Dedifferentiated amniotic fluid mesenchymal stem cell (primary cell): ENCODE measurements around the gene C10orf88.

Experiments
- DNase-seq: peaks from one replicate; pipeline ENCODE4 v3.0.0-alpha.2; 2016; ENCODE audit errors: extremely low spot score

The C10orf88 gene

GRCh38 chr10:122953902-122954730, at the start of gene C10orf88:
C10orf88 (minus strand) TSS chr10:122954227; CDS start chr10:122954178, 49 bp downstream.
- DNase-seq = peak; percentile 99

- DNase-seq = no peak
Measured at GRCh38 chr10:123001370-123001769, 47.3 kb upstream of the C10orf88 start.

GRCh38 chr10:123000155-123000554, 46.1 kb upstream of the C10orf88 start:
- DNase-seq = no peak

GRCh38 chr10:122999347-122999746, 45.3 kb upstream of the C10orf88 start:
- no peak for DNase-seq

GRCh38 chr10:122998934-122999333, 44.9 kb upstream of the C10orf88 start:
- DNase-seq = no peak

- no peak for DNase-seq
Measured at GRCh38 chr10:122998360-122998917, 44.4 kb upstream of the C10orf88 start.

GRCh38 chr10:122997864-122998263, 43.8 kb upstream of the C10orf88 start:
- DNase-seq = no peak

GRCh38 chr10:122995936-122996335, 41.9 kb upstream of the C10orf88 start:
- DNase-seq = no peak

- DNase-seq = no peak
Measured at GRCh38 chr10:122993797-122994336, 39.8 kb upstream of the C10orf88 start.

GRCh38 chr10:122992031-122992585, 38.1 kb upstream of the C10orf88 start:
- no peak for DNase-seq

- no peak for DNase-seq
Measured at GRCh38 chr10:122990278-122990677, 36.3 kb upstream of the C10orf88 start.

- DNase-seq = no peak
Measured at GRCh38 chr10:122988501-122988900, 34.5 kb upstream of the C10orf88 start.

GRCh38 chr10:122986335-122986734, 32.3 kb upstream of the C10orf88 start:
- DNase-seq = no peak

- DNase-seq = no peak
Measured at GRCh38 chr10:122984708-122985107, 30.7 kb upstream of the C10orf88 start.

- no peak for DNase-seq
Measured at GRCh38 chr10:122983898-122984297, 29.9 kb upstream of the C10orf88 start.

- peak; percentile 25 for DNase-seq
Measured at GRCh38 chr10:122981066-122981464, 27.0 kb upstream of the C10orf88 start.

GRCh38 chr10:122980209-122981065, 26.4 kb upstream of the C10orf88 start, which contains the start of gene PSTK:
PSTK (plus strand) TSS chr10:122980401; CDS start chr10:122980480, 79 bp downstream.
- peak; percentile 87 for DNase-seq

- no peak for DNase-seq
Measured at GRCh38 chr10:122974543-122975064, 20.6 kb upstream of the C10orf88 start.

- DNase-seq = no peak
Measured at GRCh38 chr10:122974023-122974422, 20.0 kb upstream of the C10orf88 start.

GRCh38 chr10:122968698-122969097, 14.7 kb upstream of the C10orf88 start:
- no peak for DNase-seq

- DNase-seq = no peak
Measured at GRCh38 chr10:122966879-122967278, 12.9 kb upstream of the C10orf88 start.
